CD4-positive, alpha-beta memory T cell (primary cell): ENCODE results near the gene GABBR1. TPM values are rescaled to one million over a fixed set of nuclear protein-coding genes. Genes with fewer than 3 reads are reported as not detected.

ENCODE experiments used
- CTCF ChIA-PET: fragments of 350-600 bp; sonication (Branson Sonifier 250); formaldehyde crosslinking; loops from one replicate; lab custom pipeline; 2021; ENCODE audit warnings: inconsistent platforms; ENCODE audit not compliant: partially characterized antibody; lab: Charles Lee
- POLR2A ChIA-PET: fragments of 350-600 bp; sonication (Branson Sonifier 250); formaldehyde crosslinking; loops from one replicate; lab custom pipeline; 2021; ENCODE audit not compliant: partially characterized antibody; lab: Charles Lee
- DNase-seq, 5 donors: peaks; one replicate each; pipeline versions ENCODE4 v3.0.0 to v3.0.0-alpha.2; 2020 to 2022; ENCODE audit warnings: mixed read lengths in 1 of 5
- H3K27ac ChIP-seq: one replicate; pipeline ENCODE4 v1.7.0; 2013; ENCODE audit warnings: low read depth, low read length
- H3K27me3 ChIP-seq: 2 replicates; pipeline ENCODE4 v1.7.0; 2013; ENCODE audit warnings: mild to moderate bottlenecking, low read length, moderate library complexity; ENCODE audit not compliant: insufficient read depth
- H3K36me3 ChIP-seq: 2 replicates; pipeline ENCODE4 v1.7.0; 2013; ENCODE audit warnings: mild to moderate bottlenecking, low read length, moderate library complexity; ENCODE audit not compliant: insufficient read depth
- H3K4me1 ChIP-seq: 2 replicates; pipeline ENCODE4 v1.7.0; 2013; ENCODE audit warnings: mild to moderate bottlenecking, low read length, moderate library complexity; ENCODE audit not compliant: insufficient read depth
- H3K4me3 ChIP-seq, 2 donors: one replicate each; pipeline ENCODE4 v1.7.0; 2013; ENCODE audit warnings: low read length in 2 of 2, mild to moderate bottlenecking in 1 of 2
- H3K9me3 ChIP-seq, 2 donors: one replicate each; pipeline ENCODE4 v1.7.0; 2013; ENCODE audit warnings: low read length in 2 of 2, control low read depth in 1 of 2; ENCODE audit not compliant: control insufficient read depth in 1 of 2
- H3K27ac Mint-ChIP-seq, 7 donors: one replicate each; pipeline ENCODE4 v1.8.0; 2020 to 2021; ENCODE audit warnings: mixed read lengths in 7 of 7, mild to moderate bottlenecking in 6 of 7, inconsistent platforms in 3 of 7, moderate library complexity in 3 of 7
- H3K27me3 Mint-ChIP-seq, 2 donors: one replicate each; pipeline ENCODE4 v1.8.0; 2020 to 2021; ENCODE audit warnings: mixed read lengths in 2 of 2
- H3K36me3 Mint-ChIP-seq, 2 donors: one replicate each; pipeline ENCODE4 v1.8.0; 2020 to 2021; ENCODE audit warnings: mixed read lengths in 2 of 2, inconsistent platforms in 1 of 2, mild to moderate bottlenecking in 1 of 2
- H3K4me1 Mint-ChIP-seq, 4 donors: one replicate each; pipeline ENCODE4 v1.8.0; 2020 to 2021; ENCODE audit warnings: mixed read lengths in 4 of 4, mild to moderate bottlenecking in 1 of 4
- H3K4me3 Mint-ChIP-seq, 8 donors: one replicate each; pipeline ENCODE4 v1.8.0; 2020 to 2021; ENCODE audit warnings: mixed read lengths in 8 of 8, mild to moderate bottlenecking in 7 of 8, moderate library complexity in 6 of 8, inconsistent platforms in 3 of 8
- H3K9me3 Mint-ChIP-seq, 8 donors: one replicate each; pipeline ENCODE4 v1.8.0; 2020 to 2021; ENCODE audit warnings: mixed read lengths in 8 of 8, mild to moderate bottlenecking in 5 of 8, inconsistent platforms in 3 of 8, moderate library complexity in 1 of 8
- intact Hi-C: fragments of 100-400 bp; cut with micrococcal nuclease; formaldehyde crosslinking; loops from one replicate; pipeline ENCODE4 v1.15.1; 2023
- polyA plus RNA-seq, 2 donors: library from polyadenylated mRNA; unstranded; fragments of 300-500 nt; fragmentation: Illumina TruSeq; gene quantifications; one replicate each; pipeline ENCODE4 v1.2.3, GENCODE V29; 2021
- total RNA-seq, 2 experiments: library from RNA; stranded (reverse); gene quantifications; one replicate each; pipeline ENCODE4 v1.2.3, GENCODE V29; 2021

The GABBR1 gene
- total and polyA plus RNA-seq, 4 experiments from 2014 or later = 1.8 to 58.9 (median 30.2) TPM

DNA sequence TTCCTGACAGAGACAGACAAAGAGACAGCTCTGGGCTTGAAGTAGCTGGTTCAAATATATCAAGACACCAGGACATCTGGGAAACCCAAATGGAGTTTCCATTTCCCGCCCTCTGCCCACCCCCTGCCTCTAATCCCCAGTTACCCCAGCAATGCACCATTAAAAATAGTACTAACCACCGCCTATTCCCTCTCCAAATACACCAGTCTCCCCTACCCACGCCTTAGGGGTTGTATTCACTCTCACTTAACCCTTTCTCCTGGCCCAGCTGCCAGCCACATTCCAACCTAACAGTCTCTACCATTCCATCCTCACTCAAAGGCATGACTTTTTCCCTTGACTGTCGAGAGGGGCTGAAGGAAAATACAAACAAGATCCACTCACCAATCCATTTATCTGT, 22.4 kb downstream of the GABBR1 start:
- H3K4me1 Mint-ChIP-seq = no peaks in the 10 kb centered on the region
- no peaks in the 10 kb centered on the region for H3K27me3 Mint-ChIP-seq
- peaks cover 62% of the 10 kb centered on the region in 2 donors for H3K36me3 Mint-ChIP-seq
- peaks cover 32% of the 10 kb centered on the region for H3K36me3 ChIP-seq
- H3K4me3 Mint-ChIP-seq = no peak overlapping the region
- no peak for DNase-seq
- H3K27ac Mint-ChIP-seq = peak overlapping the region in 4 of 7 donors; percentile 4 to 70 (median 36)
- intact Hi-C loops = no loop called here
- no peaks in the 10 kb centered on the region for H3K27me3 ChIP-seq
- no peaks in the 10 kb centered on the region for H3K9me3 Mint-ChIP-seq
- H3K4me1 ChIP-seq = no peaks in the 10 kb centered on the region
- no peak overlapping the region for H3K27ac ChIP-seq
- POLR2A ChIA-PET = no interaction called here
- CTCF ChIA-PET = interaction anchor here (2.2 kb wide), 1 partner anchor 44 kb away, joined by 8 read pairs; no protein-coding TSS in a partner anchor
- no peaks in the 10 kb centered on the region for H3K9me3 ChIP-seq
- H3K4me3 ChIP-seq = no peak overlapping the region

DNA sequence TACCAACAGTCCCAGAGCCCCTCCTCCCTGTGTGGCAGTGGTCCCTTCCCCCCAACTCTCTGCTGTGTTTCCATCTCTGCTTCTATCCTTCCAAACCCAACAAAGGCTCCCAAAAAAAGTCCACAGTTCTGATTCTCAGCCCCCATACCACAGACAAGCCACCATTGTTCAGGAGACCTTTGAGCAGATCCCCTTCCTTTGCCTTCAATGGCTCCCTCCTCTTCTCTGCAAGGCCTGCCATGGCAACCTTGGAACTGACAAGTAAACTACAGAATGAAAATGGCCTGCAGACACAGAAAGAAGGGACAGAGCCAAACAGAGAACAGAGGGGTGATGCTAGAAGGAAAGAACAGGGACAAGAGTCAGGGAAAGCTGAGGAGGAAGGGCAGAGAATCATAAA, 24.9 kb downstream of the GABBR1 start:
- peaks cover 40% of the 10 kb centered on the region for H3K36me3 ChIP-seq
- peak overlapping the region in 3 of 7 donors; percentile 50 to 82 (median 81) for H3K27ac Mint-ChIP-seq
- intact Hi-C loops = no loop called here
- no peaks in the 10 kb centered on the region for H3K9me3 Mint-ChIP-seq
- no peaks in the 10 kb centered on the region for H3K27me3 Mint-ChIP-seq
- no peaks in the 10 kb centered on the region for H3K9me3 ChIP-seq
- ChIA-PET CTCF (interaction anchor here (2.9 kb wide), 1 partner anchor 45 kb away, joined by 10 read pairs; no protein-coding TSS in a partner anchor), POLR2A (no interaction called here)
- H3K27ac ChIP-seq = no peak overlapping the region
- H3K36me3 Mint-ChIP-seq = peaks cover 64 to 66% of the 10 kb centered on the region in 2 donors
- H3K27me3 ChIP-seq = no peaks in the 10 kb centered on the region
- H3K4me3 ChIP-seq = no peak overlapping the region
- no peak overlapping the region for H3K4me3 Mint-ChIP-seq
- DNase-seq = no peak
- H3K4me1 ChIP-seq = no peaks in the 10 kb centered on the region
- no peaks in the 10 kb centered on the region for H3K4me1 Mint-ChIP-seq

DNA sequence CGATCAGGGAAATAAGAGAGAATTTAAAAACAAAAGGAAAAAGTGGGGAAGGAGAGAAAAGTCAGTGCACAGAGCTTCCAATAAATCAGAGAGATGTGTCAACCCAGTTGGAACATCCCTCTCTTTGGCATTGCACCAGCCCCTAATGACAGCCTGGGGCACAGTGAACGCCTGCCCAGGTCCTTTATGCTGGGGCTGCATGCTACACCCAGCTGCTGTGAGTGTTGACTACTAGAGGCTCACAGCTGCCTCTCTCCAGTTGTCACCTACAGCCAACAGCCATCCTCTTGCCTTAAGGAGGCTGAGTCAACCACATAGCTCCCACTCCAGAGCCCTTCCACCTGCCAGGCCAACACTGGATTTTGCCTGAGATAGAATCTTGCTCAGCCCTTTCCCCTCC, 29.1 kb downstream of the GABBR1 start:
- H3K4me1 Mint-ChIP-seq = no peaks in the 10 kb centered on the region
- no peaks in the 10 kb centered on the region for H3K27me3 Mint-ChIP-seq
- H3K27ac ChIP-seq = no peak overlapping the region
- H3K36me3 Mint-ChIP-seq = peaks cover 46 to 52% of the 10 kb centered on the region in 2 donors
- H3K27me3 ChIP-seq = no peaks in the 10 kb centered on the region
- no peaks in the 10 kb centered on the region for H3K4me1 ChIP-seq
- intact Hi-C loops = no loop called here
- peak overlapping the region in 2 of 7 donors; percentile 11 to 47 for H3K27ac Mint-ChIP-seq
- H3K36me3 ChIP-seq = peaks cover 34% of the 10 kb centered on the region
- DNase-seq = no peak
- no peaks in the 10 kb centered on the region for H3K9me3 ChIP-seq
- ChIA-PET POLR2A (no interaction called here), CTCF (no interaction called here)
- H3K9me3 Mint-ChIP-seq = no peaks in the 10 kb centered on the region
- no peak overlapping the region for H3K4me3 ChIP-seq
- no peak overlapping the region for H3K4me3 Mint-ChIP-seq

DNA sequence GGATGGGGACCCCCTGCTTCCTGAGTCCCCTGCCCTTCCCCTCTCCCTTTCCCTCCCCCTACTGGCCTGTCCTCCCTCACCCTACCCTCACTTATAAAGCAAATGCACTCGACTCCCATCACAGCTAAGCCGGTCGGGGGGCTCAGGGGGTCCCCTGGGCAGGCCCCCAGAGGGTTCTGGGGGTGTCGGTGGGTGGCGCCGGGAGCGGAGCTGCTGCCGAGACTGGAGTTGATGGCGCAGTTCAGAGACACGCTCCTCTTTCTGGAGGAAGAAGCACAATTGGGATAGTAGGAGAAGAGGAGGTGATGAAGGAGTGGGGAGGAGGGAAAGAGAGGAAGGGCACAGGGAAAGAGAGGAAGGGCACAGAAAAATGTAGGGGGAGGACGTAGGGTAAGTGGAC, 29.5 kb downstream of the GABBR1 start:
- H3K27me3 ChIP-seq = no peaks in the 10 kb centered on the region
- Mint-ChIP-seq H3K27me3 (no peaks in the 10 kb centered on the region), H3K36me3 (peaks cover 41 to 51% of the 10 kb centered on the region in 2 donors), H3K4me3 (no peak overlapping the region), H3K4me1 (no peaks in the 10 kb centered on the region), H3K27ac (peak overlapping the region in 2 of 7 donors; percentile 25 to 47), H3K9me3 (no peaks in the 10 kb centered on the region)
- intact Hi-C loops = no loop called here
- peaks cover 30% of the 10 kb centered on the region for H3K36me3 ChIP-seq
- H3K9me3 ChIP-seq = no peaks in the 10 kb centered on the region
- DNase-seq = no peak
- CTCF ChIA-PET = no interaction called here
- POLR2A ChIA-PET = no interaction called here
- H3K4me3 ChIP-seq = no peak overlapping the region
- H3K4me1 ChIP-seq = no peaks in the 10 kb centered on the region
- no peak overlapping the region for H3K27ac ChIP-seq

DNA sequence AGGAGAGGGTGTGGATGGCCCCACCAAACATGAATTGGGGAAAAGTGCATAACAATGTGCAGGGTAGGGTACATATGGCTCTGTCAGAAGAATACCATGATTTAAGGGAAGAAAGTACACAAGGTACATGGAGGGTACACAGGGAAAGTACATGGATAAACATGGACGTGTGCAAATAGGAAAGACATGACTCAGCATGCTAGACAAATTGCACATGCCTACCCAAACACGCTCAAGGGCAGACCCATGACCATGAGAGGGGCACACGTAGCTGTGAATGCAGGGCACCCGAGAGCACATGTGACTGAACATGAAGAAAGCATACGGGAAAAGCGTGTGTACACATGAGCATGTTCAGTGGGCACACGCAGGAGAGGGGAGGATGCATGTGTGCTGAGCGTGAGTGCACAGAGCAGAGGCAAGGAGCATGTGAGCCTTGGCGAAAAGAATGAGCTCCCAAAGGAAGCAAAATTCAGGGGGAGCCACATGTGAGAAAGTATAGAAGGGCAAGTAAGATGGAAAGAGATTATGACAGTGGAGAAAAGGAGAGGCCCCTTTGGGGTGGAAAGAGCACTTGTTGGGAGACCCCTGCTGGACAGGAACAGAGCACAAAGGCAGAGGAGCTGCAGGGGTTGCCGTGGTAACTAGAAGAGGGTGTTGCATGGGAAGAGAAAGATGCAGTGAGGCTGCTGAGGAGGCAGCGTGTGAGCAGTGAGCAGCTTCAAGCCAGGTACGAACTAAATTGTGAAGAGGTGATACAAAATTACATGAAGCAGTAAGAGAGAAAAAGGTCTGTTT, 30.2 kb downstream of the GABBR1 start:
- CTCF ChIA-PET = no interaction called here

DNA sequence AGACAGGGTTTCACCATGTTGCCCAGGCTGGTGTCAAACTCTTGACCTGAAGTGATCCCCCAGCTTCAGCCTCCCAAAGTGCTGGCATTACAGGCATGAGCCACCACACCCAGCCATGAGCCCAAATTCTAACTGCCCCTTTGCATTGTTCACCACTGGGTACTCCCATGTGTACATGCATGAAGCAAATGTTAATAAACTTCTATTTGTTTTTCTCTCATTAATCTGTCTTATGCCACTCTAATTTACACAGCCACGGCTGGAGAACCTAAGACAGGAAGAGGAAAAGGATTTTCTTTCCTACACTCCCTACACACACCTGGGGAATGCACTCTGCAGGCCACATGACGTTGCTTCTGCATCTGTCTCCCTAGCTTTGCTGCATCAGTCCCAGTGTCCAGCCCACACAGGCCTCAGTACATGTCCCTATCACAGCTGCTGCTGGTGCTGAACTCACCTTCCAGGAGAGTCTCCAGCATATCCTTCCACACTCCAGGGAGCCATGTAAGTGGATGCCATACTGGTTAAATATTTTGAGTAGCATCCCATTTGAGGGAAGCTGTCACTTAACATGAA, 34.7 kb downstream of the GABBR1 start:
- H3K36me3 ChIP-seq = no peaks in the 10 kb centered on the region
- Mint-ChIP-seq H3K4me3 (no peak overlapping the region), H3K27ac (no peak overlapping the region), H3K9me3 (no peaks in the 10 kb centered on the region), H3K27me3 (no peaks in the 10 kb centered on the region), H3K36me3 (peaks cover 4 to 10% of the 10 kb centered on the region in 2 donors), H3K4me1 (no peaks in the 10 kb centered on the region)
- DNase-seq = no peak
- H3K27me3 ChIP-seq = peaks cover 5% of the 10 kb centered on the region
- ChIA-PET POLR2A (no interaction called here), CTCF (interaction anchor here (1.5 to 2.0 kb wide), 3 partner anchors 9 to 55 kb away, joined by 5 to 10 read pairs (median 5); no protein-coding TSS in a partner anchor)
- no peaks in the 10 kb centered on the region for H3K4me1 ChIP-seq
- no peak overlapping the region for H3K4me3 ChIP-seq
- intact Hi-C loops = no loop called here
- no peaks in the 10 kb centered on the region for H3K9me3 ChIP-seq
- H3K27ac ChIP-seq = no peak overlapping the region

More for the DNA sequence above, 30.2 kb downstream of the GABBR1 start:
- H3K27me3 Mint-ChIP-seq = no peaks in the 10 kb centered on the region
- POLR2A ChIA-PET = no interaction called here
- H3K4me1 Mint-ChIP-seq = no peaks in the 10 kb centered on the region
- H3K27ac Mint-ChIP-seq = peak overlapping the region in 4 of 7 donors; percentile 11 to 75 (median 16)
- DNase-seq = no peak
- H3K4me3 Mint-ChIP-seq = no peak overlapping the region
- no peaks in the 10 kb centered on the region for H3K4me1 ChIP-seq
- no peak overlapping the region for H3K4me3 ChIP-seq
- no peaks in the 10 kb centered on the region for H3K27me3 ChIP-seq
- H3K36me3 Mint-ChIP-seq = peaks cover 34 to 45% of the 10 kb centered on the region in 2 donors
- H3K36me3 ChIP-seq = peaks cover 28% of the 10 kb centered on the region
- H3K9me3 Mint-ChIP-seq = no peaks in the 10 kb centered on the region
- H3K9me3 ChIP-seq = no peaks in the 10 kb centered on the region
- intact Hi-C loops = no loop called here
- H3K27ac ChIP-seq = no peak overlapping the region

DNA sequence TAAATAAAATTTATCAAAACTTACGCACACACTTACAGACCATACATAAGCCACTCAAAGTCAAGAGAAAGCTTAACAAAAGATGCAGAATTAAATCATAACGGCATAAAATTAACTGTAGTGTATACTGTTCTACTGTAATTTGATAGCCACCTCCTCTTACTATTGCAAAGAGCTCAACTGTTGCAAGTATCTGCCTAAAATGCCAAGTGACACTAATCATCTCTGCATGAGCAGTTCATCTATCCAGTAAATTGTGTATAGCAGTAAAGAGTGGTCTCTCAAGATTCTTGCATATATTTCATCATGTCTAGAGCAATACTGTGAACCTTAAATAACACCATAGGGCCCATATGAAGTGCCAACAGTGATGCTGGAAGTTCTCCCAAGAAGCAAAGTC, 35.8 kb downstream of the GABBR1 start:
- no peaks in the 10 kb centered on the region for H3K4me1 Mint-ChIP-seq
- no peak overlapping the region for H3K4me3 Mint-ChIP-seq
- no peaks in the 10 kb centered on the region for H3K9me3 Mint-ChIP-seq
- H3K27ac Mint-ChIP-seq = no peak overlapping the region
- H3K27me3 Mint-ChIP-seq = no peaks in the 10 kb centered on the region
- POLR2A ChIA-PET = no interaction called here
- H3K36me3 Mint-ChIP-seq = peaks cover 0 to under 1% of the 10 kb centered on the region in 2 donors
- CTCF ChIA-PET = interaction anchor here (1.2 to 2.0 kb wide), 3 partner anchors 8 to 56 kb away, joined by 3 to 10 read pairs (median 5); no protein-coding TSS in a partner anchor
- Histone ChIP-seq H3K4me1 (no peaks in the 10 kb centered on the region), H3K27ac (no peak overlapping the region), H3K9me3 (no peaks in the 10 kb centered on the region), H3K27me3 (peaks cover 5% of the 10 kb centered on the region), H3K4me3 (no peak overlapping the region), H3K36me3 (no peaks in the 10 kb centered on the region)
- DNase-seq = no peak
- intact Hi-C loops = no loop called here
